ENCODE measurements around the gene CPNE2. TPM values are rescaled to one million over a fixed set of nuclear protein-coding genes. Genes with fewer than 3 reads are reported as not detected.

CPNE2 gene
- total RNA-seq, 3 donors from 2014 or later (not counting 1 experiment from before 2014, with no cell fraction given) = 2.0 to 2.6 (median 2.4) TPM

GRCh38 chr16:57175896-57176295, 83.5 kb downstream of the CPNE2 start:
- Histone ChIP-seq H3K36me3 (ENCODE audit: control insufficient read depth, insufficient read depth, low read length) (peaks cover 29% of the 10 kb centered on the region), H3K27ac (ENCODE audit: low read length) (no peak overlapping the region), H3K9me3 (ENCODE audit: control insufficient read depth, insufficient read depth, low read length) (no peaks in the 10 kb centered on the region), H3K4me3 (ENCODE audit: low read length) (no peak overlapping the region), H3K4me1 (ENCODE audit: control insufficient read depth, insufficient read depth, low read length) (no peaks in the 10 kb centered on the region), H3K27me3 (ENCODE audit: control insufficient read depth, insufficient read depth, low read length) (no peaks in the 10 kb centered on the region)
- 98% methylated on average over 5 of the region's 5 CpGs for WGBS (ENCODE audit: insufficient coverage)
- Mint-ChIP-seq H3K4me1 (peaks cover 0 to 5% of the 10 kb centered on the region in 2 donors), H3K4me3 (no peak overlapping the region), H3K36me3 (peaks cover 21% of the 10 kb centered on the region), H3K27me3 (ENCODE audit: low read depth in 2 of 2) (no peaks in the 10 kb centered on the region), H3K27ac (no peak overlapping the region), H3K9me3 (no peaks in the 10 kb centered on the region)
- intact Hi-C loops (cut with micrococcal nuclease) = no loop called here
- DNase-seq (no peak), ATAC-seq (no peak)
- no peak for TF ChIP-seq CTCF (IDR thresholded peaks at IDR 0.05)

- H3K4me1 ChIP-seq (ENCODE audit: control insufficient read depth, insufficient read depth, low read length) = no peaks in the 10 kb centered on the region
- peaks cover 6 to 10% of the 10 kb centered on the region in 2 donors for H3K4me1 Mint-ChIP-seq
- H3K36me3 Mint-ChIP-seq = no peaks in the 10 kb centered on the region
- peaks cover 6% of the 10 kb centered on the region for H3K36me3 ChIP-seq (ENCODE audit: control insufficient read depth, insufficient read depth, low read length)
- no peak for ATAC-seq
- H3K27me3 Mint-ChIP-seq (ENCODE audit: low read depth in 2 of 2) = no peaks in the 10 kb centered on the region
- H3K27ac ChIP-seq (ENCODE audit: low read length) = no peak overlapping the region
- no peak overlapping the region for H3K4me3 Mint-ChIP-seq
- intact Hi-C loops (cut with micrococcal nuclease) = no loop called here
- H3K4me3 ChIP-seq (ENCODE audit: low read length) = no peak overlapping the region
- no peaks in the 10 kb centered on the region for H3K9me3 ChIP-seq (ENCODE audit: control insufficient read depth, insufficient read depth, low read length)
- DNase-seq = no peak
- no peak for TF ChIP-seq CTCF (IDR thresholded peaks at IDR 0.05)
- 100% methylated on average over 3 of the region's 3 CpGs for WGBS (ENCODE audit: insufficient coverage)
- no peaks in the 10 kb centered on the region for H3K9me3 Mint-ChIP-seq
- H3K27ac Mint-ChIP-seq = no peak overlapping the region
- no peaks in the 10 kb centered on the region for H3K27me3 ChIP-seq (ENCODE audit: control insufficient read depth, insufficient read depth, low read length)
Measured at GRCh38 chr16:57178196-57178595, 85.8 kb downstream of the CPNE2 start.

- Mint-ChIP-seq H3K36me3 (no peaks in the 10 kb centered on the region), H3K27ac (no peak overlapping the region), H3K4me3 (no peak overlapping the region), H3K9me3 (no peaks in the 10 kb centered on the region), H3K27me3 (ENCODE audit: low read depth in 2 of 2) (no peaks in the 10 kb centered on the region), H3K4me1 (peaks cover 8 to 11% of the 10 kb centered on the region in 2 donors)
- H3K36me3 ChIP-seq (ENCODE audit: control insufficient read depth, insufficient read depth, low read length) = peaks cover 3% of the 10 kb centered on the region
- no peaks in the 10 kb centered on the region for H3K4me1 ChIP-seq (ENCODE audit: control insufficient read depth, insufficient read depth, low read length)
- intact Hi-C loops (cut with micrococcal nuclease) = no loop called here
- H3K27me3 ChIP-seq (ENCODE audit: control insufficient read depth, insufficient read depth, low read length) = no peaks in the 10 kb centered on the region
- H3K9me3 ChIP-seq (ENCODE audit: control insufficient read depth, insufficient read depth, low read length) = no peaks in the 10 kb centered on the region
- DNase-seq (no peak), ATAC-seq (no peak)
- no peak overlapping the region for H3K4me3 ChIP-seq (ENCODE audit: low read length)
- WGBS (ENCODE audit: insufficient coverage) = 100% methylated on average over 3 of the region's 4 CpGs
- TF ChIP-seq CTCF (IDR thresholded peaks at IDR 0.05) = no peak
- no peak overlapping the region for H3K27ac ChIP-seq (ENCODE audit: low read length)
Measured at GRCh38 chr16:57178793-57179212, 86.4 kb downstream of the CPNE2 start.

GRCh38 chr16:57179215-57179828, 86.9 kb downstream of the CPNE2 start:
- intact Hi-C loops (cut with micrococcal nuclease) = no loop called here
- no peak overlapping the region for H3K4me3 ChIP-seq (ENCODE audit: low read length)
- no peak overlapping the region for H3K4me3 Mint-ChIP-seq
- H3K27ac ChIP-seq (ENCODE audit: low read length) = no peak overlapping the region
- TF ChIP-seq CTCF (IDR thresholded peaks at IDR 0.05) = no peak
- WGBS (ENCODE audit: insufficient coverage) = 99% methylated on average over 3 of the region's 3 CpGs
- H3K4me1 ChIP-seq (ENCODE audit: control insufficient read depth, insufficient read depth, low read length) = no peaks in the 10 kb centered on the region
- H3K9me3 ChIP-seq (ENCODE audit: control insufficient read depth, insufficient read depth, low read length) = no peaks in the 10 kb centered on the region
- H3K36me3 Mint-ChIP-seq = no peaks in the 10 kb centered on the region
- H3K27me3 Mint-ChIP-seq (ENCODE audit: low read depth in 2 of 2) = no peaks in the 10 kb centered on the region
- no peaks in the 10 kb centered on the region for H3K27me3 ChIP-seq (ENCODE audit: control insufficient read depth, insufficient read depth, low read length)
- peaks cover 13 to 17% of the 10 kb centered on the region in 2 donors for H3K4me1 Mint-ChIP-seq
- DNase-seq (no peak), ATAC-seq (no peak)
- no peak overlapping the region for H3K27ac Mint-ChIP-seq
- no peaks in the 10 kb centered on the region for H3K9me3 Mint-ChIP-seq
- peaks cover 3% of the 10 kb centered on the region for H3K36me3 ChIP-seq (ENCODE audit: control insufficient read depth, insufficient read depth, low read length)
